LNCaP clone FGC (cell line): ENCODE measurements around the gene ARID1B.

Experiments used
- DNase-seq: peaks from one replicate; pipeline ENCODE4 v3.0.0-alpha.2; 2011; ENCODE audit warnings: low read depth
- H3K4me3 ChIP-seq: 2 replicates; pipeline ENCODE4 v1.5.1; 2011; ENCODE audit warnings: mild to moderate bottlenecking, low read depth, low read length, control low read depth
- CTCF ChIP-seq: IDR thresholded peaks from 2 replicates; pipeline ENCODE4 v1.5.1; 2012; ENCODE audit warnings: mild to moderate bottlenecking; ENCODE audit not compliant: control insufficient read depth, insufficient read depth; ENCODE audit errors: extremely low read depth

ARID1B gene

GRCh38 chr6:156794546-156795354, 17.6 kb downstream of the ARID1B start:
- no peak for DNase-seq
- no peak for TF ChIP-seq CTCF
- H3K4me3 ChIP-seq = no peak overlapping the region

- H3K4me3 ChIP-seq = no peak overlapping the region
- TF ChIP-seq CTCF = no peak
- no peak for DNase-seq
Measured at GRCh38 chr6:156795825-156796224, 18.6 kb downstream of the ARID1B start.

GRCh38 chr6:156796627-156797026, 19.4 kb downstream of the ARID1B start:
- no peak overlapping the region for H3K4me3 ChIP-seq
- TF ChIP-seq CTCF = no peak
- no peak for DNase-seq

- no peak for DNase-seq
- no peak for TF ChIP-seq CTCF
Measured at GRCh38 chr6:156797901-156798735, 20.9 kb downstream of the ARID1B start.

GRCh38 chr6:156801712-156802111, 24.5 kb downstream of the ARID1B start:
- H3K4me3 ChIP-seq = no peak overlapping the region
- no peak for TF ChIP-seq CTCF
- DNase-seq = no peak

More at GRCh38 chr6:156797901-156798735, 20.9 kb downstream of the ARID1B start:
- no peak overlapping the region for H3K4me3 ChIP-seq

- no peak for DNase-seq
- no peak for TF ChIP-seq CTCF
- H3K4me3 ChIP-seq = no peak overlapping the region
Measured at GRCh38 chr6:156803353-156803752, 26.2 kb downstream of the ARID1B start.
